Upper lobe of left lung (tissue), 4 donors: ENCODE results near the gene DKK1.

Source experiments
- CTCF ChIP-seq, 6 experiments: fragments of 450-650 bp in 4 of 6; fragments of 200-600 bp in 2 of 6; sonication (generic) in 2 of 6; IDR thresholded peaks; one replicate each; pipeline ENCODE4 v1.5.1; 2016 to 2019; ENCODE audit warnings: antibody characterized with exemption in 6 of 6
- EP300 ChIP-seq, 4 donors: sonication (generic); formaldehyde crosslinking; IDR thresholded peaks; one replicate each; pipeline ENCODE4 v1.5.1; 2017; ENCODE audit warnings: antibody characterized with exemption in 4 of 4, control low read depth in 2 of 4
- POLR2A ChIP-seq, 4 donors: fragments of 450-650 bp; IDR thresholded peaks; one replicate each; pipeline ENCODE4 v1.5.1; 2016 to 2017; ENCODE audit warnings: antibody characterized with exemption in 4 of 4, mild to moderate bottlenecking in 2 of 4
- POLR2AphosphoS5 ChIP-seq, 2 donors: sonication (generic); formaldehyde crosslinking; IDR thresholded peaks; one replicate each; pipeline ENCODE4 v1.5.1; 2017; ENCODE audit warnings: antibody characterized with exemption in 2 of 2

- TF ChIP-seq CTCF (IDR thresholded peaks at IDR 0.05) = no peak
- TF ChIP-seq EP300 (IDR thresholded peaks at IDR 0.05) = no peak
- no peak for TF ChIP-seq POLR2AphosphoS5 (IDR thresholded peaks at IDR 0.05)
- TF ChIP-seq POLR2A (IDR thresholded peaks at IDR 0.05) = no peak
Observed at GRCh38 chr10:52353960-52354394, 39.9 kb downstream of the DKK1 start.
